ENCODE data around the gene LIPE.
"Not testable (repeated sequence)": the region's sequence is repeated elsewhere in the genome, so short reads cannot be mapped to it uniquely, and the experiment has no call there.

The LIPE gene

GRCh38 chr19:42427313-42427712 is at the start of gene LIPE:
LIPE (minus strand) TSS chr19:42427388; CDS start chr19:42427149, 239 bp downstream.
- Mint-ChIP-seq H3K27me3 (ENCODE audit: low read depth) (peaks cover 5% of the 10 kb centered on the region), H3K27ac (no peak within 1 kb of the TSS), H3K36me3 (ENCODE audit: low read depth) (no peaks in the 10 kb centered on the region), H3K4me3 (no peak within 1 kb of the TSS), H3K4me1 (ENCODE audit: low read depth) (peaks cover 6% of the 10 kb centered on the region), H3K9me3 (no peaks in the 10 kb centered on the region)

- H3K27me3 Mint-ChIP-seq (ENCODE audit: low read depth): peaks cover 15% of the 10 kb centered on the region
- no peak overlapping the region for H3K4me3 Mint-ChIP-seq
- H3K4me1 Mint-ChIP-seq (ENCODE audit: low read depth): no peaks in the 10 kb centered on the region
- H3K27ac Mint-ChIP-seq: no peak overlapping the region
- no peaks in the 10 kb centered on the region for H3K36me3 Mint-ChIP-seq (ENCODE audit: low read depth)
- no peaks in the 10 kb centered on the region for H3K9me3 Mint-ChIP-seq
Observed at GRCh38 chr19:42475366-42475765, 48.2 kb upstream of the LIPE start.

- H3K27ac Mint-ChIP-seq: peak overlapping the region; percentile 32
- no peaks in the 10 kb centered on the region for H3K36me3 Mint-ChIP-seq (ENCODE audit: low read depth)
- H3K4me1 Mint-ChIP-seq (ENCODE audit: low read depth): peaks cover 1% of the 10 kb centered on the region
- H3K4me3 Mint-ChIP-seq: no peak overlapping the region
- peaks cover 15% of the 10 kb centered on the region for H3K27me3 Mint-ChIP-seq (ENCODE audit: low read depth)
- H3K9me3 Mint-ChIP-seq: no peaks in the 10 kb centered on the region
Observed at GRCh38 chr19:42474743-42475142, 47.6 kb upstream of the LIPE start.

GRCh38 chr19:42473686-42474085 is 46.5 kb upstream of the LIPE start:
- no peak overlapping the region for H3K27ac Mint-ChIP-seq

GRCh38 chr19:42472402-42473147 is 45.4 kb upstream of the LIPE start:
- Mint-ChIP-seq H3K36me3 (ENCODE audit: low read depth) (no peaks in the 10 kb centered on the region), H3K9me3 (no peaks in the 10 kb centered on the region), H3K4me1 (ENCODE audit: low read depth) (peaks cover 3% of the 10 kb centered on the region), H3K27ac (no peak overlapping the region), H3K27me3 (ENCODE audit: low read depth) (peaks cover 15% of the 10 kb centered on the region), H3K4me3 (no peak overlapping the region)

More at GRCh38 chr19:42473686-42474085, 46.5 kb upstream of the LIPE start:
- Mint-ChIP-seq H3K27me3 (ENCODE audit: low read depth) (peaks cover 15% of the 10 kb centered on the region), H3K4me1 (ENCODE audit: low read depth) (peaks cover 2% of the 10 kb centered on the region), H3K36me3 (ENCODE audit: low read depth) (no peaks in the 10 kb centered on the region), H3K4me3 (no peak overlapping the region), H3K9me3 (no peaks in the 10 kb centered on the region)

- H3K9me3 Mint-ChIP-seq: no peaks in the 10 kb centered on the region
- no peak overlapping the region for H3K27ac Mint-ChIP-seq
- H3K4me3 Mint-ChIP-seq: no peak overlapping the region
- peaks cover 12% of the 10 kb centered on the region for H3K4me1 Mint-ChIP-seq (ENCODE audit: low read depth)
- no peaks in the 10 kb centered on the region for H3K36me3 Mint-ChIP-seq (ENCODE audit: low read depth)
- H3K27me3 Mint-ChIP-seq (ENCODE audit: low read depth): peaks cover 15% of the 10 kb centered on the region
Observed at GRCh38 chr19:42471554-42472249, 44.5 kb upstream of the LIPE start.

- Mint-ChIP-seq H3K4me1 (ENCODE audit: low read depth) (peaks cover 21% of the 10 kb centered on the region), H3K27ac (no peak overlapping the region), H3K36me3 (ENCODE audit: low read depth) (no peaks in the 10 kb centered on the region), H3K27me3 (ENCODE audit: low read depth) (peaks cover 6% of the 10 kb centered on the region), H3K9me3 (no peaks in the 10 kb centered on the region), H3K4me3 (no peak overlapping the region)
Observed at GRCh38 chr19:42469311-42470235, 42.4 kb upstream of the LIPE start.

- no peaks in the 10 kb centered on the region for H3K36me3 Mint-ChIP-seq (ENCODE audit: low read depth)
- peaks cover 5% of the 10 kb centered on the region for H3K27me3 Mint-ChIP-seq (ENCODE audit: low read depth)
- H3K9me3 Mint-ChIP-seq: no peaks in the 10 kb centered on the region
- H3K4me1 Mint-ChIP-seq (ENCODE audit: low read depth): peaks cover 21% of the 10 kb centered on the region
- no peak overlapping the region for H3K27ac Mint-ChIP-seq
- no peak overlapping the region for H3K4me3 Mint-ChIP-seq
Observed at GRCh38 chr19:42468273-42468796, 41.1 kb upstream of the LIPE start.

GRCh38 chr19:42467183-42467760 is 40.1 kb upstream of the LIPE start:
- Mint-ChIP-seq H3K9me3 (no peaks in the 10 kb centered on the region), H3K4me1 (ENCODE audit: low read depth) (peaks cover 21% of the 10 kb centered on the region), H3K27ac (peak overlapping the region; percentile 64), H3K36me3 (ENCODE audit: low read depth) (no peaks in the 10 kb centered on the region), H3K27me3 (ENCODE audit: low read depth) (no peaks in the 10 kb centered on the region), H3K4me3 (peak overlapping the region; percentile 29)

- Mint-ChIP-seq H3K4me3 (peak overlapping the region; percentile 29), H3K27ac (peak overlapping the region; percentile 64), H3K4me1 (ENCODE audit: low read depth) (peaks cover 21% of the 10 kb centered on the region), H3K9me3 (no peaks in the 10 kb centered on the region), H3K36me3 (ENCODE audit: low read depth) (no peaks in the 10 kb centered on the region), H3K27me3 (ENCODE audit: low read depth) (no peaks in the 10 kb centered on the region)
Observed at GRCh38 chr19:42466521-42467182, 39.5 kb upstream of the LIPE start.

- Mint-ChIP-seq H3K9me3 (no peaks in the 10 kb centered on the region), H3K27ac (no peak overlapping the region), H3K4me1 (ENCODE audit: low read depth) (peaks cover 21% of the 10 kb centered on the region), H3K27me3 (ENCODE audit: low read depth) (no peaks in the 10 kb centered on the region), H3K36me3 (ENCODE audit: low read depth) (no peaks in the 10 kb centered on the region), H3K4me3 (no peak overlapping the region)
Observed at GRCh38 chr19:42465827-42466280, 38.7 kb upstream of the LIPE start.

- H3K27me3 Mint-ChIP-seq (ENCODE audit: low read depth): no peaks in the 10 kb centered on the region
- no peaks in the 10 kb centered on the region for H3K36me3 Mint-ChIP-seq (ENCODE audit: low read depth)
- no peaks in the 10 kb centered on the region for H3K9me3 Mint-ChIP-seq
- H3K27ac Mint-ChIP-seq: no peak overlapping the region
- H3K4me1 Mint-ChIP-seq (ENCODE audit: low read depth): peaks cover 12% of the 10 kb centered on the region
- H3K4me3 Mint-ChIP-seq: no peak overlapping the region
Observed at GRCh38 chr19:42461700-42462324, 34.6 kb upstream of the LIPE start.

- not testable (repeated sequence) for H3K9me3 Mint-ChIP-seq; H3K4me3 Mint-ChIP-seq; H3K27me3 Mint-ChIP-seq (ENCODE audit: low read depth); H3K27ac Mint-ChIP-seq; H3K4me1 Mint-ChIP-seq (ENCODE audit: low read depth); H3K36me3 Mint-ChIP-seq (ENCODE audit: low read depth)
Observed at GRCh38 chr19:42461231-42461630, 34.0 kb upstream of the LIPE start.

All from T-helper 1 cell treated with Interleukin-12 subunit alpha and Interleukin-12 subunit beta and Interleukin-4 antibody, amounts not matched to agents 30 μg/mL and 1 μg/mL, for 36 hours (primary cell).